Fibroblast of the aortic adventitia (primary cell): ENCODE data around the gene LIME1. TPM values are rescaled to one million over a fixed set of nuclear protein-coding genes. Genes with fewer than 3 reads are reported as not detected.

Experiments
- DNase-seq: peaks from one replicate; pipeline ENCODE4 v3.0.0-alpha.2; 2010; ENCODE audit warnings: low read depth
- H3K4me3 ChIP-seq: 2 replicates; pipeline ENCODE4 v1.5.1; 2011; ENCODE audit warnings: low read depth, mild to moderate bottlenecking, control low read depth, low read length, moderate library complexity
- CTCF ChIP-seq: IDR thresholded peaks from 2 replicates; pipeline ENCODE4 v1.5.1; 2011; ENCODE audit warnings: mild to moderate bottlenecking, low read length, control low read depth, inconsistent platforms; ENCODE audit not compliant: insufficient read depth
- total RNA-seq: library from RNA; depleted of rRNA; stranded (reverse); fragments of >200 nt; gene quantifications from 2 replicates; pipeline ENCODE4 v1.2.3, GENCODE V29; 2012; ENCODE audit warnings: low replicate concordance

The LIME1 gene
- total RNA-seq, 1 donor: 1.7 TPM

- no peak for DNase-seq
- TF ChIP-seq CTCF: no peak
- no peak overlapping the region for H3K4me3 ChIP-seq
Measured at GRCh38 chr20:63733579-63734081, 2.8 kb upstream of the LIME1 start.

- TF ChIP-seq CTCF: no peak
- no peak for DNase-seq
- H3K4me3 ChIP-seq: no peak overlapping the region
Measured at GRCh38 chr20:63734111-63734945, 2.1 kb upstream of the LIME1 start.

- DNase-seq: no peak
- no peak for TF ChIP-seq CTCF
Measured at GRCh38 chr20:63734946-63735858, 1.3 kb upstream of the LIME1 start.

GRCh38 chr20:63736893-63737694 is 630 bp downstream of the LIME1 start:
- H3K4me3 ChIP-seq: no peak overlapping the region
- no peak for DNase-seq
- TF ChIP-seq CTCF: no peak

More at GRCh38 chr20:63734946-63735858, 1.3 kb upstream of the LIME1 start:
- no peak overlapping the region for H3K4me3 ChIP-seq

- DNase-seq: no peak
- H3K4me3 ChIP-seq: no peak overlapping the region
- no peak for TF ChIP-seq CTCF
Measured at GRCh38 chr20:63737695-63737944, 1.2 kb downstream of the LIME1 start.

GRCh38 chr20:63737945-63738686 is 1.7 kb downstream of the LIME1 start:
- H3K4me3 ChIP-seq: no peak overlapping the region
- DNase-seq: no peak
- TF ChIP-seq CTCF: no peak
